SK-N-SH (cell line): ENCODE results near the gene OSBPL10. TPM values are rescaled to one million over a fixed set of nuclear protein-coding genes. Genes with fewer than 3 reads are reported as not detected.

Source experiments
- CTCF ChIA-PET: fragments of 300-600, 350-600 bp; formaldehyde crosslinking; extraction: SDS; loops from one replicate; lab custom pipeline; 2021; lab: Yijun Ruan, JAX
- POLR2A ChIA-PET: fragments of 350-600 bp; sonication (Branson Sonifier 250); formaldehyde crosslinking; extraction: SDS; loops from one replicate; lab custom pipeline; 2020; ENCODE audit warnings: antibody characterized with exemption, inconsistent platforms; lab: Yijun Ruan, JAX
- DNase-seq: peaks from one replicate; pipeline ENCODE4 v3.0.0; 2012
- H2AFZ ChIP-seq: fragments of 200-600 bp; sonication (generic); 2 replicates; pipeline ENCODE4 v1.8.1; 2016; ENCODE audit warnings: antibody characterized with exemption, mild to moderate bottlenecking, low read depth
- H3F3A ChIP-seq: fragments of 200-600 bp; sonication (generic); replicated peaks from 2 replicates; pipeline ENCODE3; 2016; ENCODE audit warnings: antibody characterized with exemption, mild to moderate bottlenecking; ENCODE audit not compliant: insufficient read depth
- H3K27ac ChIP-seq, 2 experiments: fragments of 200-500 bp in 1 of 2; fragments of 200-600 bp in 1 of 2; sonication (Bioruptor generic) in 1 of 2; sonication (generic), shearing (Covaris generic) in 1 of 2; 2 replicates each; pipeline versions ENCODE4 v1.5.1 to v1.6.1; 2014 to 2016; ENCODE audit warnings: low read depth in 2 of 2, inconsistent platforms in 1 of 2, low read length in 1 of 2, mild to moderate bottlenecking in 1 of 2, mixed read lengths in 1 of 2
- H3K27me3 ChIP-seq: fragments of 200-600 bp; sonication (generic), shearing (Covaris generic); 2 replicates; pipeline ENCODE4 v1.6.1; 2016; ENCODE audit warnings: mixed run types; ENCODE audit not compliant: insufficient read depth
- H3K36me3 ChIP-seq, 2 experiments: fragments of 200-500 bp in 1 of 2; fragments of 200-600 bp in 1 of 2; sonication (Bioruptor generic) in 1 of 2; sonication (generic) in 1 of 2; replicated peaks in 1 of 2; 2 replicates each; pipeline versions ENCODE3 to v1.5.1; 2014 to 2016; ENCODE audit warnings: low read length in 1 of 2, mild to moderate bottlenecking in 1 of 2; ENCODE audit not compliant: insufficient read depth in 2 of 2, control insufficient read depth in 1 of 2
- H3K4me1 ChIP-seq, 2 experiments: fragments of 200-500 bp in 1 of 2; fragments of 200-600 bp in 1 of 2; sonication (Bioruptor generic) in 1 of 2; sonication (generic), shearing (Covaris generic) in 1 of 2; 2 replicates each; pipeline versions ENCODE4 v1.5.1 to v1.6.1; 2014 to 2016; ENCODE audit warnings: low read depth in 1 of 2, low read length in 1 of 2, mixed run types in 1 of 2; ENCODE audit not compliant: insufficient read depth in 2 of 2, control insufficient read depth in 1 of 2
- H3K4me2 ChIP-seq: fragments of 200-600 bp; sonication (generic), shearing (Covaris generic); 2 replicates; pipeline ENCODE4 v1.6.1; 2017; ENCODE audit warnings: mixed run types
- H3K4me3 ChIP-seq, 2 experiments: fragments of 200-500 bp in 1 of 2; fragments of 200-600 bp in 1 of 2; sonication (Bioruptor generic) in 1 of 2; sonication (generic), shearing (Covaris generic) in 1 of 2; 2 replicates each; pipeline versions ENCODE4 v1.5.1 to v1.8.1; 2014 to 2016; ENCODE audit warnings: low read depth in 2 of 2, inconsistent platforms in 1 of 2, low read length in 1 of 2, mild to moderate bottlenecking in 1 of 2, mixed read lengths in 1 of 2, moderate library complexity in 1 of 2
- H3K79me2 ChIP-seq: fragments of 200-600 bp; sonication (generic); 2 replicates; pipeline ENCODE4 v1.8.1; 2017; ENCODE audit warnings: mild to moderate bottlenecking; ENCODE audit not compliant: insufficient read depth
- H3K9ac ChIP-seq: fragments of 200-600 bp; sonication (generic); 2 replicates; pipeline ENCODE4 v1.6.1; 2017; ENCODE audit warnings: mixed run types
- H3K9me2 ChIP-seq: fragments of 200-600 bp; sonication (generic); 2 replicates; pipeline ENCODE4 v1.6.1; 2017; ENCODE audit warnings: mixed run types
- H3K9me3 ChIP-seq: fragments of 200-600 bp; sonication (generic); 2 replicates; pipeline ENCODE4 v1.6.1; 2017; ENCODE audit warnings: mixed run types, mild to moderate bottlenecking, moderate library complexity
- H4K20me1 ChIP-seq: fragments of 200-600 bp; sonication (generic); 2 replicates; pipeline ENCODE4 v1.6.1; 2017; ENCODE audit warnings: mild to moderate bottlenecking, mixed run types; ENCODE audit not compliant: insufficient read depth
- ELF1 ChIP-seq: IDR thresholded peaks from 2 replicates; pipeline ENCODE4 v1.4.0; 2012
- EP300 ChIP-seq, 2 experiments: IDR thresholded peaks; 2 replicates each; pipeline versions ENCODE4 v1.4.0 to v1.6.1; 2012; ENCODE audit warnings: borderline replicate concordance in 1 of 2, low read depth in 1 of 2, low read length in 1 of 2
- NFIC ChIP-seq: IDR thresholded peaks from 2 replicates; pipeline ENCODE4 v1.4.0; 2012; ENCODE audit warnings: borderline replicate concordance
- POLR2AphosphoS5 ChIP-seq: IDR thresholded peaks from 2 replicates; pipeline ENCODE4 v1.6.1; 2012; ENCODE audit warnings: low read depth, low read length
- RCOR1 ChIP-seq: fragments of 150-350 bp; IDR thresholded peaks from 2 replicates; pipeline ENCODE4 v1.6.1; 2017; ENCODE audit warnings: antibody characterized with exemption, low read length
- RXRA ChIP-seq: IDR thresholded peaks from 2 replicates; pipeline ENCODE4 v1.4.0; 2012; ENCODE audit warnings: low read depth, mild to moderate bottlenecking, borderline replicate concordance
- SMC3 ChIP-seq: IDR thresholded peaks from 2 replicates; pipeline ENCODE4 v1.6.1; 2012; ENCODE audit warnings: low read depth, low read length, improper control_type of control experiment
- TAF1 ChIP-seq: IDR thresholded peaks from 2 replicates; pipeline ENCODE4 v1.6.1; 2012; ENCODE audit warnings: low read depth, mild to moderate bottlenecking, low read length, moderate library complexity, borderline replicate concordance
- YY1 ChIP-seq: IDR thresholded peaks from 2 replicates; pipeline ENCODE4 v1.4.0; 2012; ENCODE audit warnings: low read depth, mild to moderate bottlenecking
- WGBS: methylation state at CpG from one replicate; pipeline ENCODE4 v1.1.6; 2017; ENCODE audit warnings: low lambda C conversion rate; 5-methylcytosine and 5-hydroxymethylcytosine counted together
- polyA plus RNA-seq, 3 experiments: library from polyadenylated mRNA; depleted of rRNA; stranded (reverse); fragments of >200 nt; gene quantifications; 2 replicates each; pipeline ENCODE4 v1.2.3, GENCODE V29; 2012
- TF ChIP-seq, protein P1 (sequence below): IDR thresholded peaks from 2 replicates; pipeline ENCODE4 v1.4.0; 2012; ENCODE audit warnings: low read depth
- TF ChIP-seq, protein P2 (sequence below): IDR thresholded peaks from 2 replicates; pipeline ENCODE4 v1.4.0; 2012; ENCODE audit warnings: low read depth, borderline replicate concordance
- TF ChIP-seq, protein P3 (sequence below): fragments of 150-350 bp; IDR thresholded peaks from 2 replicates; pipeline ENCODE4 v1.6.1; 2017; ENCODE audit warnings: antibody characterized with exemption, low read length, low read depth, borderline replicate concordance
- TF ChIP-seq, protein P4 (sequence below): IDR thresholded peaks from 2 replicates; pipeline ENCODE4 v1.4.0; 2012; ENCODE audit warnings: low read depth, borderline replicate concordance
- TF ChIP-seq, protein P5 (sequence below): IDR thresholded peaks from 2 replicates; pipeline ENCODE4; 2012
- TF ChIP-seq, protein P6 (sequence below): fragments of 200-600 bp; sonication (generic); IDR thresholded peaks from 2 replicates; pipeline ENCODE4 v1.6.1; 2017; ENCODE audit warnings: antibody characterized with exemption, mild to moderate bottlenecking, moderate library complexity

Gene OSBPL10
- polyA plus RNA-seq, 1 of the 3 experiments (the other 2 are of a cell fraction), result 0.12 TPM

DNA sequence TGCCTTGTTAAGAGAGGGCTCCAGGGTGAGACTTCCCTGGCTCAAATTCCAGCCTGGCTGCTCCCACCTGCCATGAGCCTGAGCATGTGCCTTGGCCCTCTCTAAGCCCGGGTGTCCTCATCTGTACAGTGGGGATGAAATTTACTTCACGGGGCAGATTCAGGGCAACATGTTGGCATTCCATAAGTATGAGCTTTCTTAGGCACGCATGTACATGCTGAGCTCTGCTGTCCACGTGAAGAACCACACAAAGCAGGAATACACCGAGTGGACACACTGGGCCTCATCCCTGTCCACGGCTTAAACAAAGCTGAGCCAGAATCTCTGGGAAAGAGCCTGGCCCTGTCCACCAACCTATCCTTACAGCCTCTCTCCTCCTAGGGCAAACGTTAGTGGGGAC, 167.4 kb downstream of the OSBPL10 start:
- Histone ChIP-seq H3K36me3 (no peaks in the 10 kb centered on the region), H3K27me3 (no peaks in the 10 kb centered on the region)
- TF ChIP-seq, protein P1, sequence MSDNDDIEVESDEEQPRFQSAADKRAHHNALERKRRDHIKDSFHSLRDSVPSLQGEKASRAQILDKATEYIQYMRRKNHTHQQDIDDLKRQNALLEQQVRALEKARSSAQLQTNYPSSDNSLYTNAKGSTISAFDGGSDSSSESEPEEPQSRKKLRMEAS, result no peak
- TF ChIP-seq ELF1, result no peak
- TF ChIP-seq, all 33 proteins: peak for 0
- Histone ChIP-seq H2AFZ (no peak overlapping the region), H3K4me3 (no peak overlapping the region), H3K9me2 (no peaks in the 10 kb centered on the region), H3K4me2 (no peak overlapping the region), H4K20me1 (no peaks in the 10 kb centered on the region), H3K9ac (no peak overlapping the region), H3K27ac (no peak overlapping the region), H3F3A (no peaks in the 10 kb centered on the region), H3K4me1 (no peaks in the 10 kb centered on the region), H3K79me2 (no peaks in the 10 kb centered on the region), H3K9me3 (no peaks in the 10 kb centered on the region)
- DNase-seq, result no peak
- WGBS, result 32% methylated on average over 4 of the region's 7 CpGs
- CTCF ChIA-PET, result no interaction called here
- POLR2A ChIA-PET, result no interaction called here

DNA sequence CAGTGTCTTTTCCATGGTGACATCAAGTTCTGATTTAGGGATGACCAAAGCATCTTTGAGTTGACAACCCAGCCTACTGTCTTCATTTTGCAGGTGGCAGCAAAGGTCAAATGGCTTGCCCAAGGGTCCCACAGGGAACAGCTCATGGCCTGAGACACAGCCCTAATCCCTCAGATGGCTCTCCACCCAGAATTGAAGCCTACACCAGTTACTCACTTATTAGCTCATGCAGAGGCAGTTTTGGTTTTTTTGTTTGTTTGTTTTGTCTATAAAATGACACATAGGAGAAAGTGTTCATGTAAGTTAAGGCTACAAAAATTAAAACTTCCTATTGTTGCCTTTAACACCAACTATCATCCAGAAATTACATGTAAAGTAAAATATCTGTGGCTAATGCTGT, 167.9 kb downstream of the OSBPL10 start:
- no peak for DNase-seq
- Histone ChIP-seq H3K27ac (no peak overlapping the region), H2AFZ (no peak overlapping the region), H3K79me2 (no peaks in the 10 kb centered on the region), H3K36me3 (no peaks in the 10 kb centered on the region), H3K9ac (no peak overlapping the region), H3K27me3 (no peaks in the 10 kb centered on the region), H3K4me2 (no peak overlapping the region), H3K9me3 (no peaks in the 10 kb centered on the region), H3K9me2 (no peaks in the 10 kb centered on the region), H3K4me3 (no peak overlapping the region), H3F3A (no peaks in the 10 kb centered on the region), H3K4me1 (peaks cover 0 to under 1% of the 10 kb centered on the region in 2 experiments; a peak in 1 of 4 replicates), H4K20me1 (no peaks in the 10 kb centered on the region)
- TF ChIP-seq, protein P2, sequence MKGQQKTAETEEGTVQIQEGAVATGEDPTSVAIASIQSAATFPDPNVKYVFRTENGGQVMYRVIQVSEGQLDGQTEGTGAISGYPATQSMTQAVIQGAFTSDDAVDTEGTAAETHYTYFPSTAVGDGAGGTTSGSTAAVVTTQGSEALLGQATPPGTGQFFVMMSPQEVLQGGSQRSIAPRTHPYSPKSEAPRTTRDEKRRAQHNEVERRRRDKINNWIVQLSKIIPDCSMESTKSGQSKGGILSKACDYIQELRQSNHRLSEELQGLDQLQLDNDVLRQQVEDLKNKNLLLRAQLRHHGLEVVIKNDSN, result no peak
- TF ChIP-seq TAF1 (no peak), NFIC (no peak), SMC3 (no peak)
- TF ChIP-seq, protein P3, sequence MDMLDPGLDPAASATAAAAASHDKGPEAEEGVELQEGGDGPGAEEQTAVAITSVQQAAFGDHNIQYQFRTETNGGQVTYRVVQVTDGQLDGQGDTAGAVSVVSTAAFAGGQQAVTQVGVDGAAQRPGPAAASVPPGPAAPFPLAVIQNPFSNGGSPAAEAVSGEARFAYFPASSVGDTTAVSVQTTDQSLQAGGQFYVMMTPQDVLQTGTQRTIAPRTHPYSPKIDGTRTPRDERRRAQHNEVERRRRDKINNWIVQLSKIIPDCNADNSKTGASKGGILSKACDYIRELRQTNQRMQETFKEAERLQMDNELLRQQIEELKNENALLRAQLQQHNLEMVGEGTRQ, result no peak
- ChIA-PET CTCF (no interaction called here), POLR2A (no interaction called here)

DNA sequence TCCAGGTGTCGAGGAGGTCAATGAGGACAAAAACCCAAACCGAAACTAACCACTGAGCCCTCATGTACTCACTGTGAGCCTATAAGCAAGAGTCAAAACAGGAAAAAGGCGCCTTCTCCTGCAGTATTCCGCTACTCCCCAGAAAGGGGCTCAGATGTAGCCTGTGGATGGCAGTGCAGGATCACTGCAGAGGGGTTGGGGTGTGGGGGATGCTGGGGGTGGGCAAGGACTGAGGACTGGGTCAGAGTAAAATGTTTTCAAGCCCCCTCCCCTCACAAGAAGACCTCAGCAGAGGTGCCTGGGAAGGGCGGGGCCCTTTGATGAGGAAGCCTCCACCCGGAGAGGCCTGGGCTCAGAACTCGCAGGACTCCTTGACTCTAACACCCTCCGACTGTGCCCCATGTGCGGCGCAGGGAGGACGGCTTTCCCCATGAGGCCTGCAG, 170.1 kb downstream of the OSBPL10 start:
- POLR2A ChIA-PET, result no interaction called here
- no peak for TF ChIP-seq RXRA
- TF ChIP-seq, protein P4, sequence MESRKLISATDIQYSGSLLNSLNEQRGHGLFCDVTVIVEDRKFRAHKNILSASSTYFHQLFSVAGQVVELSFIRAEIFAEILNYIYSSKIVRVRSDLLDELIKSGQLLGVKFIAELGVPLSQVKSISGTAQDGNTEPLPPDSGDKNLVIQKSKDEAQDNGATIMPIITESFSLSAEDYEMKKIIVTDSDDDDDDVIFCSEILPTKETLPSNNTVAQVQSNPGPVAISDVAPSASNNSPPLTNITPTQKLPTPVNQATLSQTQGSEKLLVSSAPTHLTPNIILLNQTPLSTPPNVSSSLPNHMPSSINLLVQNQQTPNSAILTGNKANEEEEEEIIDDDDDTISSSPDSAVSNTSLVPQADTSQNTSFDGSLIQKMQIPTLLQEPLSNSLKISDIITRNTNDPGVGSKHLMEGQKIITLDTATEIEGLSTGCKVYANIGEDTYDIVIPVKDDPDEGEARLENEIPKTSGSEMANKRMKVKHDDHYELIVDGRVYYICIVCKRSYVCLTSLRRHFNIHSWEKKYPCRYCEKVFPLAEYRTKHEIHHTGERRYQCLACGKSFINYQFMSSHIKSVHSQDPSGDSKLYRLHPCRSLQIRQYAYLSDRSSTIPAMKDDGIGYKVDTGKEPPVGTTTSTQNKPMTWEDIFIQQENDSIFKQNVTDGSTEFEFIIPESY, result no peak
- no peak for TF ChIP-seq POLR2AphosphoS5
- no peak for TF ChIP-seq YY1
- TF ChIP-seq, protein P5, sequence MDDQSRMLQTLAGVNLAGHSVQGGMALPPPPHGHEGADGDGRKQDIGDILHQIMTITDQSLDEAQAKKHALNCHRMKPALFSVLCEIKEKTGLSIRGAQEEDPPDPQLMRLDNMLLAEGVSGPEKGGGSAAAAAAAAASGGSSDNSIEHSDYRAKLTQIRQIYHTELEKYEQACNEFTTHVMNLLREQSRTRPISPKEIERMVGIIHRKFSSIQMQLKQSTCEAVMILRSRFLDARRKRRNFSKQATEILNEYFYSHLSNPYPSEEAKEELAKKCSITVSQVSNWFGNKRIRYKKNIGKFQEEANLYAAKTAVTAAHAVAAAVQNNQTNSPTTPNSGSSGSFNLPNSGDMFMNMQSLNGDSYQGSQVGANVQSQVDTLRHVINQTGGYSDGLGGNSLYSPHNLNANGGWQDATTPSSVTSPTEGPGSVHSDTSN, result no peak
- no peak for TF ChIP-seq EP300 (IDR thresholded peaks at IDR 0.05; ENCODE audit: borderline replicate concordance in 1 of 2, low read depth in 1 of 2, low read length in 1 of 2)
- TF ChIP-seq, protein P3, result no peak
- TF ChIP-seq, protein P6, sequence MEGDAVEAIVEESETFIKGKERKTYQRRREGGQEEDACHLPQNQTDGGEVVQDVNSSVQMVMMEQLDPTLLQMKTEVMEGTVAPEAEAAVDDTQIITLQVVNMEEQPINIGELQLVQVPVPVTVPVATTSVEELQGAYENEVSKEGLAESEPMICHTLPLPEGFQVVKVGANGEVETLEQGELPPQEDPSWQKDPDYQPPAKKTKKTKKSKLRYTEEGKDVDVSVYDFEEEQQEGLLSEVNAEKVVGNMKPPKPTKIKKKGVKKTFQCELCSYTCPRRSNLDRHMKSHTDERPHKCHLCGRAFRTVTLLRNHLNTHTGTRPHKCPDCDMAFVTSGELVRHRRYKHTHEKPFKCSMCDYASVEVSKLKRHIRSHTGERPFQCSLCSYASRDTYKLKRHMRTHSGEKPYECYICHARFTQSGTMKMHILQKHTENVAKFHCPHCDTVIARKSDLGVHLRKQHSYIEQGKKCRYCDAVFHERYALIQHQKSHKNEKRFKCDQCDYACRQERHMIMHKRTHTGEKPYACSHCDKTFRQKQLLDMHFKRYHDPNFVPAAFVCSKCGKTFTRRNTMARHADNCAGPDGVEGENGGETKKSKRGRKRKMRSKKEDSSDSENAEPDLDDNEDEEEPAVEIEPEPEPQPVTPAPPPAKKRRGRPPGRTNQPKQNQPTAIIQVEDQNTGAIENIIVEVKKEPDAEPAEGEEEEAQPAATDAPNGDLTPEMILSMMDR, result no peak
- TF ChIP-seq RCOR1, result no peak

More for the DNA sequence above, 170.1 kb downstream of the OSBPL10 start:
- CTCF ChIA-PET, result no interaction called here
- H3K9me3 ChIP-seq, result no peaks in the 10 kb centered on the region
- H3K36me3 ChIP-seq, result no peaks in the 10 kb centered on the region
- H3K9ac ChIP-seq, result no peak overlapping the region
- no peaks in the 10 kb centered on the region for H3K9me2 ChIP-seq
- H3K79me2 ChIP-seq, result no peaks in the 10 kb centered on the region
- H3K4me3 ChIP-seq, result no peak overlapping the region
- no peaks in the 10 kb centered on the region for H4K20me1 ChIP-seq
- WGBS, result 69% methylated on average over 5 of the region's 11 CpGs
- no peak overlapping the region for H2AFZ ChIP-seq
- H3K4me1 ChIP-seq, result peaks cover 0 to 3% of the 10 kb centered on the region in 2 experiments; a peak in 1 of 4 replicates
- no peaks in the 10 kb centered on the region for H3K27me3 ChIP-seq
- no peak overlapping the region for H3K4me2 ChIP-seq
- no peaks in the 10 kb centered on the region for H3F3A ChIP-seq
- no peak overlapping the region for H3K27ac ChIP-seq
- no peak for DNase-seq
